Body of pancreas (tissue), 4 donors: ENCODE measurements around the gene TOM1.

Experiments
- CTCF ChIP-seq, 7 experiments: fragments of 450-650 bp in 4 of 7; fragments of 200-600 bp in 3 of 7; sonication (generic) in 3 of 7; IDR thresholded peaks; one replicate each; pipeline ENCODE4 v1.5.1; 2016 to 2019; ENCODE audit warnings: antibody characterized with exemption in 7 of 7
- POLR2A ChIP-seq, 3 donors: fragments of 450-650 bp; IDR thresholded peaks; one replicate each; pipeline ENCODE4 v1.6.1; 2016; ENCODE audit warnings: antibody characterized with exemption in 3 of 3, mild to moderate bottlenecking in 2 of 3

DNA sequence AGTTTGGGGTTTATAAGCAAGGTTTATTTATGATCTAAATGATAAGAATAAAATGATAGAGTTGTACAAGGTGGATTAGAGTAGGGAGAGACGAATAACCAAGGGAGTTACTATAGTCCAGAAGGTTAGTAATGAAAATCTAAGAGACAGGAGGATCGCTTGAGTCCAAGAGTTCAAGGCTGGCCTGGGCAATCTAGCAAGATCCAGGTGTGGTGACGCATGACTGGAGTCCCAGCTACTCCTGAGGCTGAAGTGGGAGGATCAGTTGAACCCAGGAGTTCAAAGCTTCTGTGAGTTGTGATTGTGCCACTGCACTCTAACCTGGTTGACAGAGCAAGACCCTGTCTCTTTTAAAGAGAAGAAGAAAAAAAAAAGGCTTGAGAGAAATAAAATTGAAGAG, 30.1 kb upstream of the TOM1 start:
- TF ChIP-seq CTCF (IDR thresholded peaks at IDR 0.05), result no peak
- TF ChIP-seq POLR2A (IDR thresholded peaks at IDR 0.05), result no peak
